ENCODE results near the gene PKD1. TPM values are rescaled to one million over a fixed set of nuclear protein-coding genes. Genes with fewer than 3 reads are reported as not detected.
A peak's percentile ranks its signal among the peaks of the same experiment; 100 is the strongest.

The PKD1 gene
- total and polyA plus RNA-seq, 2 of the 13 experiments (the other 11 are each of a cell fraction or from before 2014, with no cell fraction given) = 22.1 to 23.0 TPM

DNA sequence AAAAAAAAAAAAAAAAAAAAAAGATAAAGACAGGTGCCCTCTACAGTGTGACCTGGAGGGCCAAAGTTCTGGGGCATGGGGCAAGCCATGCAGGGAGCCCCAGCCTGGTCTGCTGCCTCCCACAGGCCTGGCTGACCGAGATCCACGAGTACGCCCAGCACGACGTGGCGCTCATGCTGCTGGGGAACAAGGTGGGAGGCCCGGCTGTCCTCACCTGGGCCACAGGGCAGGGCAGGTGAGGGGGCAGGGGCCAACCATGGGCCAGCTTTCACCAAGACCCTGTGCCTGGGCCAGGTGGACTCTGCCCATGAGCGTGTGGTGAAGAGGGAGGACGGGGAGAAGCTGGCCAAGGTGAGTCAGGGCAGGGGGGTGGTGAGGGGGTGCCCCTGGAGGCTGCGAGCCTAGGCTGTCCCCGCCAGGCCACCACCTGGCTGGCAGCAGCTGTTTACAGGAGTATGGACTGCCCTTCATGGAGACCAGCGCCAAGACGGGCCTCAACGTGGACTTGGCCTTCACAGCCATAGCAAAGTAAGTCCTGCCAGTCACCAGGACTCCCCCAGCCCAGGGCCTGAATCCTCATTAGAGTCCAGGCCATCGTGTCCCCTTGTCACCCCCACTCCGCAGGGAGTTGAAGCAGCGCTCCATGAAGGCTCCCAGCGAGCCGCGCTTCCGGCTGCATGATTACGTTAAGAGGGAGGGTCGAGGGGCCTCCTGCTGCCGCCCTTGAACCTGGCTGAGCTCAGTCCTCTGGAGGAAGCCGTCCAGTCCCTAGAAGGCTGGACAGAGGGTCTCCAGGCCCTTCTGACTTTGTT lies 17.2 kb upstream of the PKD1 start (continued):
- TF ChIP-seq, protein P1, sequence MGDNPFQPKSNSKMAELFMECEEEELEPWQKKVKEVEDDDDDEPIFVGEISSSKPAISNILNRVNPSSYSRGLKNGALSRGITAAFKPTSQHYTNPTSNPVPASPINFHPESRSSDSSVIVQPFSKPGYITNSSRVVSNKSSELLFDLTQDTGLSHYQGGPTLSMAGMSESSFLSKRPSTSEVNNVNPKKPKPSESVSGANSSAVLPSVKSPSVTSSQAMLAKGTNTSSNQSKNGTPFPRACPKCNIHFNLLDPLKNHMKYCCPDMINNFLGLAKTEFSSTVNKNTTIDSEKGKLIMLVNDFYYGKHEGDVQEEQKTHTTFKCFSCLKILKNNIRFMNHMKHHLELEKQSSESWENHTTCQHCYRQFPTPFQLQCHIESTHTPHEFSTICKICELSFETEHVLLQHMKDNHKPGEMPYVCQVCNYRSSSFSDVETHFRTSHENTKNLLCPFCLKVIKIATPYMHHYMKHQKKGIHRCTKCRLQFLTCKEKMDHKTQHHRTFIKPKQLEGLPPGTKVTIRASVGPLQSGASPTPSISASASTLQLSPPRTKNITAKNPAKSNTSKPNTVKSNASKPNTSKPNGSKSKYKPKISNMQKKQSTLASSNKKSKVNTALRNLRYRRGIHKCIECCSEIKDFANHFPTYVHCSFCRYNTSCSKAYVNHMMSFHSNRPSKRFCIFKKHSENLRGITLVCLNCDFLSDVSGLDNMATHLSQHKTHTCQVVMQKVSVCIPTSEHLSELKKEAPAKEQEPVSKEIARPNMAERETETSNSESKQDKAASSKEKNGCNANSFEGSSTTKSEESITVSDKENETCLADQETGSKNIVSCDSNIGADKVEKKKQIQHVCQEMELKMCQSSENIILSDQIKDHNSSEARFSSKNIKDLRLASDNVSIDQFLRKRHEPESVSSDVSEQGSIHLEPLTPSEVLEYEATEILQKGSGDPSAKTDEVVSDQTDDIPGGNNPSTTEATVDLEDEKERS (CRISPR knock-in tag; IDR thresholded peaks at IDR 0.05) = 0 out of 2 replicates have a peak, but pooled peaks have one; percentile 43
- TF ChIP-seq, protein P2, sequence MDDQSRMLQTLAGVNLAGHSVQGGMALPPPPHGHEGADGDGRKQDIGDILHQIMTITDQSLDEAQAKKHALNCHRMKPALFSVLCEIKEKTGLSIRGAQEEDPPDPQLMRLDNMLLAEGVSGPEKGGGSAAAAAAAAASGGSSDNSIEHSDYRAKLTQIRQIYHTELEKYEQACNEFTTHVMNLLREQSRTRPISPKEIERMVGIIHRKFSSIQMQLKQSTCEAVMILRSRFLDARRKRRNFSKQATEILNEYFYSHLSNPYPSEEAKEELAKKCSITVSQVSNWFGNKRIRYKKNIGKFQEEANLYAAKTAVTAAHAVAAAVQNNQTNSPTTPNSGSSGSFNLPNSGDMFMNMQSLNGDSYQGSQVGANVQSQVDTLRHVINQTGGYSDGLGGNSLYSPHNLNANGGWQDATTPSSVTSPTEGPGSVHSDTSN (CRISPR knock-in tag; IDR thresholded peaks at IDR 0.05; ENCODE audit: borderline replicate concordance) = no peak
- TF ChIP-seq ZNF136 (CRISPR knock-in tag; IDR thresholded peaks at IDR 0.05; ENCODE audit: low read depth) = peak; percentile 4; the same call in 1 of the 2 replicates
- TF ChIP-seq ZFX (CRISPR knock-in tag; IDR thresholded peaks at IDR 0.05; ENCODE audit: low read depth) = peak; percentile 72
- 0 out of 2 replicates have a peak, but pooled peaks have one; percentile 64 for TF ChIP-seq ZSCAN25 (CRISPR knock-in tag; IDR thresholded peaks at IDR 0.05)
- TF ChIP-seq, protein P3, sequence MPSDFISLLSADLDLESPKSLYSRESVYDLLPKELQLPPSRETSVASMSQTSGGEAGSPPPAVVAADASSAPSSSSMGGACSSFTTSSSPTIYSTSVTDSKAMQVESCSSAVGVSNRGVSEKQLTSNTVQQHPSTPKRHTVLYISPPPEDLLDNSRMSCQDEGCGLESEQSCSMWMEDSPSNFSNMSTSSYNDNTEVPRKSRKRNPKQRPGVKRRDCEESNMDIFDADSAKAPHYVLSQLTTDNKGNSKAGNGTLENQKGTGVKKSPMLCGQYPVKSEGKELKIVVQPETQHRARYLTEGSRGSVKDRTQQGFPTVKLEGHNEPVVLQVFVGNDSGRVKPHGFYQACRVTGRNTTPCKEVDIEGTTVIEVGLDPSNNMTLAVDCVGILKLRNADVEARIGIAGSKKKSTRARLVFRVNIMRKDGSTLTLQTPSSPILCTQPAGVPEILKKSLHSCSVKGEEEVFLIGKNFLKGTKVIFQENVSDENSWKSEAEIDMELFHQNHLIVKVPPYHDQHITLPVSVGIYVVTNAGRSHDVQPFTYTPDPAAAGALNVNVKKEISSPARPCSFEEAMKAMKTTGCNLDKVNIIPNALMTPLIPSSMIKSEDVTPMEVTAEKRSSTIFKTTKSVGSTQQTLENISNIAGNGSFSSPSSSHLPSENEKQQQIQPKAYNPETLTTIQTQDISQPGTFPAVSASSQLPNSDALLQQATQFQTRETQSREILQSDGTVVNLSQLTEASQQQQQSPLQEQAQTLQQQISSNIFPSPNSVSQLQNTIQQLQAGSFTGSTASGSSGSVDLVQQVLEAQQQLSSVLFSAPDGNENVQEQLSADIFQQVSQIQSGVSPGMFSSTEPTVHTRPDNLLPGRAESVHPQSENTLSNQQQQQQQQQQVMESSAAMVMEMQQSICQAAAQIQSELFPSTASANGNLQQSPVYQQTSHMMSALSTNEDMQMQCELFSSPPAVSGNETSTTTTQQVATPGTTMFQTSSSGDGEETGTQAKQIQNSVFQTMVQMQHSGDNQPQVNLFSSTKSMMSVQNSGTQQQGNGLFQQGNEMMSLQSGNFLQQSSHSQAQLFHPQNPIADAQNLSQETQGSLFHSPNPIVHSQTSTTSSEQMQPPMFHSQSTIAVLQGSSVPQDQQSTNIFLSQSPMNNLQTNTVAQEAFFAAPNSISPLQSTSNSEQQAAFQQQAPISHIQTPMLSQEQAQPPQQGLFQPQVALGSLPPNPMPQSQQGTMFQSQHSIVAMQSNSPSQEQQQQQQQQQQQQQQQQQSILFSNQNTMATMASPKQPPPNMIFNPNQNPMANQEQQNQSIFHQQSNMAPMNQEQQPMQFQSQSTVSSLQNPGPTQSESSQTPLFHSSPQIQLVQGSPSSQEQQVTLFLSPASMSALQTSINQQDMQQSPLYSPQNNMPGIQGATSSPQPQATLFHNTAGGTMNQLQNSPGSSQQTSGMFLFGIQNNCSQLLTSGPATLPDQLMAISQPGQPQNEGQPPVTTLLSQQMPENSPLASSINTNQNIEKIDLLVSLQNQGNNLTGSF (CRISPR knock-in tag; IDR thresholded peaks at IDR 0.05) = no peak
- no peak for TF ChIP-seq FLYWCH1 (CRISPR knock-in tag; IDR thresholded peaks at IDR 0.05)
- TF ChIP-seq, protein P4, sequence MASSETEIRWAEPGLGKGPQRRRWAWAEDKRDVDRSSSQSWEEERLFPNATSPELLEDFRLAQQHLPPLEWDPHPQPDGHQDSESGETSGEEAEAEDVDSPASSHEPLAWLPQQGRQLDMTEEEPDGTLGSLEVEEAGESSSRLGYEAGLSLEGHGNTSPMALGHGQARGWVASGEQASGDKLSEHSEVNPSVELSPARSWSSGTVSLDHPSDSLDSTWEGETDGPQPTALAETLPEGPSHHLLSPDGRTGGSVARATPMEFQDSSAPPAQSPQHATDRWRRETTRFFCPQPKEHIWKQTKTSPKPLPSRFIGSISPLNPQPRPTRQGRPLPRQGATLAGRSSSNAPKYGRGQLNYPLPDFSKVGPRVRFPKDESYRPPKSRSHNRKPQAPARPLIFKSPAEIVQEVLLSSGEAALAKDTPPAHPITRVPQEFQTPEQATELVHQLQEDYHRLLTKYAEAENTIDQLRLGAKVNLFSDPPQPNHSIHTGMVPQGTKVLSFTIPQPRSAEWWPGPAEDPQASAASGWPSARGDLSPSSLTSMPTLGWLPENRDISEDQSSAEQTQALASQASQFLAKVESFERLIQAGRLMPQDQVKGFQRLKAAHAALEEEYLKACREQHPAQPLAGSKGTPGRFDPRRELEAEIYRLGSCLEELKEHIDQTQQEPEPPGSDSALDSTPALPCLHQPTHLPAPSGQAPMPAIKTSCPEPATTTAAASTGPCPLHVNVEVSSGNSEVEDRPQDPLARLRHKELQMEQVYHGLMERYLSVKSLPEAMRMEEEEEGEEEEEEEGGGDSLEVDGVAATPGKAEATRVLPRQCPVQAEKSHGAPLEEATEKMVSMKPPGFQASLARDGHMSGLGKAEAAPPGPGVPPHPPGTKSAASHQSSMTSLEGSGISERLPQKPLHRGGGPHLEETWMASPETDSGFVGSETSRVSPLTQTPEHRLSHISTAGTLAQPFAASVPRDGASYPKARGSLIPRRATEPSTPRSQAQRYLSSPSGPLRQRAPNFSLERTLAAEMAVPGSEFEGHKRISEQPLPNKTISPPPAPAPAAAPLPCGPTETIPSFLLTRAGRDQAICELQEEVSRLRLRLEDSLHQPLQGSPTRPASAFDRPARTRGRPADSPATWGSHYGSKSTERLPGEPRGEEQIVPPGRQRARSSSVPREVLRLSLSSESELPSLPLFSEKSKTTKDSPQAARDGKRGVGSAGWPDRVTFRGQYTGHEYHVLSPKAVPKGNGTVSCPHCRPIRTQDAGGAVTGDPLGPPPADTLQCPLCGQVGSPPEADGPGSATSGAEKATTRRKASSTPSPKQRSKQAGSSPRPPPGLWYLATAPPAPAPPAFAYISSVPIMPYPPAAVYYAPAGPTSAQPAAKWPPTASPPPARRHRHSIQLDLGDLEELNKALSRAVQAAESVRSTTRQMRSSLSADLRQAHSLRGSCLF (CRISPR knock-in tag; IDR thresholded peaks at IDR 0.05; ENCODE audit: borderline replicate concordance) = no peak
- no peak for TF ChIP-seq ZNF33B (CRISPR knock-in tag; IDR thresholded peaks at IDR 0.05)
- 0 out of 4 replicates have a peak, but pooled peaks of 1 of the 2 experiments have one; percentile 9 for TF ChIP-seq NR2F1 (CRISPR knock-in tag; IDR thresholded peaks at IDR 0.05)
- TF ChIP-seq ZFP36 (IDR thresholded peaks at IDR 0.05; ENCODE audit: borderline replicate concordance, low read depth, low read length, partially characterized antibody) = no peak
- TF ChIP-seq BCL6 (CRISPR knock-in tag; IDR thresholded peaks at IDR 0.05) = peak; percentile 46; the same call in 1 of the 2 replicates
